SK-N-SH treated with all-trans-retinoic acid at 6 μM for 48 hours (cell line): ENCODE data around the gene CDK6.

Experiments
- ATAC-seq: fragments of 200-7000 bp; cut with Tn5 transposase; 3 replicates; pipeline ENCODE4 v1.9.1; 2020; ENCODE audit warnings: mild to moderate bottlenecking, moderate library complexity
- ARNTL ChIP-seq: fragments of 450-650 bp; formaldehyde crosslinking; IDR thresholded peaks from 2 replicates; pipeline ENCODE4 v1.5.0; 2020; ENCODE audit warnings: low read depth, mild to moderate bottlenecking, moderate library complexity, borderline replicate concordance
- BACH2 ChIP-seq: fragments of 250-450 bp; sonication (Bioruptor Pico); IDR thresholded peaks from 2 replicates; pipeline ENCODE4 v1.9.0; 2021; ENCODE audit warnings: mild to moderate bottlenecking, borderline replicate concordance
- CSDC2 ChIP-seq: fragments of 250-450 bp; sonication (Bioruptor Pico); IDR thresholded peaks from 2 replicates; pipeline ENCODE4 v1.5.0; 2020; ENCODE audit warnings: mild to moderate bottlenecking, moderate library complexity
- ESRRG ChIP-seq: fragments of 250-450 bp; sonication (Bioruptor Pico); IDR thresholded peaks from 2 replicates; pipeline ENCODE4 v1.6.1; 2021; ENCODE audit warnings: mild to moderate bottlenecking
- ISL1 ChIP-seq: fragments of 250-450 bp; sonication (Bioruptor Pico); IDR thresholded peaks from 2 replicates; pipeline ENCODE4 v2.1.2; 2022; ENCODE audit warnings: mild to moderate bottlenecking, moderate library complexity
- OSR1 ChIP-seq: fragments of 250-450 bp; sonication (Bioruptor Pico); IDR thresholded peaks from 2 replicates; pipeline ENCODE4 v1.8.0; 2022; ENCODE audit warnings: moderate library complexity, mild to moderate bottlenecking, inconsistent platforms
- PPARA ChIP-seq: fragments of 250-450 bp; sonication (Bioruptor Pico); IDR thresholded peaks from 2 replicates; pipeline ENCODE4 v1.5.0; 2020; ENCODE audit warnings: mild to moderate bottlenecking, borderline replicate concordance
- RARB ChIP-seq: fragments of 250-450 bp; sonication (Bioruptor Pico); IDR thresholded peaks from 2 replicates; pipeline ENCODE4 v1.8.0; 2021; ENCODE audit warnings: mild to moderate bottlenecking, moderate library complexity
- SNAI2 ChIP-seq: fragments of 250-450 bp; sonication (Bioruptor Pico); IDR thresholded peaks from 2 replicates; pipeline ENCODE4 v1.5.0; 2020; ENCODE audit warnings: mild to moderate bottlenecking, moderate library complexity
- TCF4 ChIP-seq: fragments of 250-450 bp; sonication (Bioruptor Pico); IDR thresholded peaks from 2 replicates; pipeline ENCODE4 v1.8.0; 2021; ENCODE audit warnings: mild to moderate bottlenecking, moderate library complexity, borderline replicate concordance
- TOX ChIP-seq: fragments of 250-450 bp; sonication (Bioruptor Pico); IDR thresholded peaks from 2 replicates; pipeline ENCODE4 v1.8.0; 2021; ENCODE audit warnings: mild to moderate bottlenecking, moderate library complexity, borderline replicate concordance
- ZC3H10 ChIP-seq: fragments of 250-450 bp; sonication (Bioruptor Pico); IDR thresholded peaks from 2 replicates; pipeline ENCODE4 v1.5.1; 2021; ENCODE audit warnings: mild to moderate bottlenecking, moderate library complexity
- ZFP3 ChIP-seq: fragments of 250-450 bp; sonication (Bioruptor Pico); IDR thresholded peaks from 2 replicates; pipeline ENCODE4 v1.5.0; 2020; ENCODE audit warnings: mild to moderate bottlenecking, moderate library complexity
- ZFP30 ChIP-seq: fragments of 450-650 bp; formaldehyde crosslinking; IDR thresholded peaks from 2 replicates; pipeline ENCODE4 v1.5.0; 2022; ENCODE audit warnings: mild to moderate bottlenecking, moderate library complexity
- ZNF565 ChIP-seq: fragments of 450-650 bp; formaldehyde crosslinking; conservative IDR thresholded peaks from 2 replicates; pipeline ENCODE4 v1.5.0; 2020; ENCODE audit warnings: low read depth, mild to moderate bottlenecking, moderate library complexity
- ZNF70 ChIP-seq: fragments of 450-650 bp; formaldehyde crosslinking; IDR thresholded peaks from 2 replicates; pipeline ENCODE4 v1.5.0; 2020; ENCODE audit warnings: mild to moderate bottlenecking, moderate library complexity
- ZNF8 ChIP-seq: fragments of 450-650 bp; formaldehyde crosslinking; IDR thresholded peaks from 2 replicates; pipeline ENCODE4 v1.5.0; 2020; ENCODE audit warnings: mild to moderate bottlenecking, moderate library complexity
- TF ChIP-seq, protein P1 (sequence below): fragments of 250-450 bp; sonication (Bioruptor Pico); IDR thresholded peaks from 2 replicates; pipeline ENCODE4 v1.5.1; 2021; ENCODE audit warnings: mild to moderate bottlenecking, moderate library complexity
- TF ChIP-seq, protein P2 (sequence below): fragments of 250-450 bp; sonication (Bioruptor Pico); IDR thresholded peaks from 2 replicates; pipeline ENCODE4 v1.5.0; 2020; ENCODE audit warnings: mild to moderate bottlenecking, moderate library complexity
- TF ChIP-seq, protein P3 (sequence below): fragments of 250-450 bp; sonication (Bioruptor Pico); IDR thresholded peaks from 2 replicates; pipeline ENCODE4 v1.8.0; 2020; ENCODE audit warnings: mild to moderate bottlenecking, moderate library complexity, borderline replicate concordance

Gene CDK6

DNA sequence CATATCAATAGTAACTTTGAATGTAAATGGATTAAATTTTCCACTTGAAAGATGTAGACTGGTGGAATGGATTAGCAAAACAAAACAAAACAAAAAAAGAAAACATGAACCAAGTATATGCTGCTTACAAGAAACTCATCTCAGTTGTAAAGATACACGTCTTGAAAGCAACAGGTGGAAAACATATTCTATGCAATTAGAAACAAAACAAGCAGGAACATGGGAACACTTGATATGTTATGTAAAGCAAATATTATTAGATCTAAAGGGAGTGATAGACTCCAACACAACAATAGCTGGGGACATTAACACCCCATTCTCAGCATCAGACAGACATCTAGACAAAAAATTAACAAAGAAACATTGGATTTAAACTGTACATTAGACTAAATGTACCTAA lies 46.4 kb upstream of the CDK6 start (continued):
- TF ChIP-seq ZC3H10 (CRISPR knock-in tag): no peak
- no peak for TF ChIP-seq ZNF70 (CRISPR knock-in tag)
- no peak for TF ChIP-seq ZNF565 (CRISPR knock-in tag)
- no peak for TF ChIP-seq OSR1 (CRISPR knock-in tag)
- TF ChIP-seq ISL1: no peak
- TF ChIP-seq, protein P1, sequence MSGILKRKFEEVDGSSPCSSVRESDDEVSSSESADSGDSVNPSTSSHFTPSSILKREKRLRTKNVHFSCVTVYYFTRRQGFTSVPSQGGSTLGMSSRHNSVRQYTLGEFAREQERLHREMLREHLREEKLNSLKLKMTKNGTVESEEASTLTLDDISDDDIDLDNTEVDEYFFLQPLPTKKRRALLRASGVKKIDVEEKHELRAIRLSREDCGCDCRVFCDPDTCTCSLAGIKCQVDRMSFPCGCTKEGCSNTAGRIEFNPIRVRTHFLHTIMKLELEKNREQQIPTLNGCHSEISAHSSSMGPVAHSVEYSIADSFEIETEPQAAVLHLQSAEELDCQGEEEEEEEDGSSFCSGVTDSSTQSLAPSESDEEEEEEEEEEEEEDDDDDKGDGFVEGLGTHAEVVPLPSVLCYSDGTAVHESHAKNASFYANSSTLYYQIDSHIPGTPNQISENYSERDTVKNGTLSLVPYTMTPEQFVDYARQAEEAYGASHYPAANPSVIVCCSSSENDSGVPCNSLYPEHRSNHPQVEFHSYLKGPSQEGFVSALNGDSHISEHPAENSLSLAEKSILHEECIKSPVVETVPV: no peak
- TF ChIP-seq ZNF8 (CRISPR knock-in tag): no peak
- TF ChIP-seq, all 23 proteins: peak for 0

DNA sequence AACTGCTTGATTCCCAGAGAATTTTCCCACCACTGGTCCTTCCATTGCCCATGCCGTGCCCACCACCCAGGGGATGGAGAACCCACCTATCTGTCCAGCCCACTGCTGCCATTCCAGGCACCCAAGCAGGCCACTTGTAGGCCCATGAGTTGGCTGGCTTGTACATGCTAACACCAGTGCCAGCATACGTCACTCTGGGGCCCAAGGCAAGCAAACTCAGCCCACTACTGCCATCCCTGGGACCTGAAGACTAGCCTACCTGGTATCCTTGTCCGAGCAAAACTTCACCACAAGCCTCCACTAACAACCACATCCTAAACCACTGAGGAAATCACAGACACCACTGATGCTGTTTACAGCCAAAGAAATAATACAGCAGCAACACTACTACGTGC lies 44.7 kb upstream of the CDK6 start:
- TF ChIP-seq, protein P2, sequence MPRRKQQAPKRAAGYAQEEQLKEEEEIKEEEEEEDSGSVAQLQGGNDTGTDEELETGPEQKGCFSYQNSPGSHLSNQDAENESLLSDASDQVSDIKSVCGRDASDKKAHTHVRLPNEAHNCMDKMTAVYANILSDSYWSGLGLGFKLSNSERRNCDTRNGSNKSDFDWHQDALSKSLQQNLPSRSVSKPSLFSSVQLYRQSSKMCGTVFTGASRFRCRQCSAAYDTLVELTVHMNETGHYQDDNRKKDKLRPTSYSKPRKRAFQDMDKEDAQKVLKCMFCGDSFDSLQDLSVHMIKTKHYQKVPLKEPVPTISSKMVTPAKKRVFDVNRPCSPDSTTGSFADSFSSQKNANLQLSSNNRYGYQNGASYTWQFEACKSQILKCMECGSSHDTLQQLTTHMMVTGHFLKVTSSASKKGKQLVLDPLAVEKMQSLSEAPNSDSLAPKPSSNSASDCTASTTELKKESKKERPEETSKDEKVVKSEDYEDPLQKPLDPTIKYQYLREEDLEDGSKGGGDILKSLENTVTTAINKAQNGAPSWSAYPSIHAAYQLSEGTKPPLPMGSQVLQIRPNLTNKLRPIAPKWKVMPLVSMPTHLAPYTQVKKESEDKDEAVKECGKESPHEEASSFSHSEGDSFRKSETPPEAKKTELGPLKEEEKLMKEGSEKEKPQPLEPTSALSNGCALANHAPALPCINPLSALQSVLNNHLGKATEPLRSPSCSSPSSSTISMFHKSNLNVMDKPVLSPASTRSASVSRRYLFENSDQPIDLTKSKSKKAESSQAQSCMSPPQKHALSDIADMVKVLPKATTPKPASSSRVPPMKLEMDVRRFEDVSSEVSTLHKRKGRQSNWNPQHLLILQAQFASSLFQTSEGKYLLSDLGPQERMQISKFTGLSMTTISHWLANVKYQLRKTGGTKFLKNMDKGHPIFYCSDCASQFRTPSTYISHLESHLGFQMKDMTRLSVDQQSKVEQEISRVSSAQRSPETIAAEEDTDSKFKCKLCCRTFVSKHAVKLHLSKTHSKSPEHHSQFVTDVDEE (CRISPR knock-in tag): no peak
- TF ChIP-seq, protein P1: no peak
- TF ChIP-seq OSR1 (CRISPR knock-in tag) (no peak), RARB (no peak), ARNTL (CRISPR knock-in tag) (no peak), TCF4 (CRISPR knock-in tag) (no peak), ESRRG (no peak), ZNF565 (CRISPR knock-in tag) (no peak), ZFP3 (CRISPR knock-in tag) (no peak)
- ATAC-seq: no peak

DNA sequence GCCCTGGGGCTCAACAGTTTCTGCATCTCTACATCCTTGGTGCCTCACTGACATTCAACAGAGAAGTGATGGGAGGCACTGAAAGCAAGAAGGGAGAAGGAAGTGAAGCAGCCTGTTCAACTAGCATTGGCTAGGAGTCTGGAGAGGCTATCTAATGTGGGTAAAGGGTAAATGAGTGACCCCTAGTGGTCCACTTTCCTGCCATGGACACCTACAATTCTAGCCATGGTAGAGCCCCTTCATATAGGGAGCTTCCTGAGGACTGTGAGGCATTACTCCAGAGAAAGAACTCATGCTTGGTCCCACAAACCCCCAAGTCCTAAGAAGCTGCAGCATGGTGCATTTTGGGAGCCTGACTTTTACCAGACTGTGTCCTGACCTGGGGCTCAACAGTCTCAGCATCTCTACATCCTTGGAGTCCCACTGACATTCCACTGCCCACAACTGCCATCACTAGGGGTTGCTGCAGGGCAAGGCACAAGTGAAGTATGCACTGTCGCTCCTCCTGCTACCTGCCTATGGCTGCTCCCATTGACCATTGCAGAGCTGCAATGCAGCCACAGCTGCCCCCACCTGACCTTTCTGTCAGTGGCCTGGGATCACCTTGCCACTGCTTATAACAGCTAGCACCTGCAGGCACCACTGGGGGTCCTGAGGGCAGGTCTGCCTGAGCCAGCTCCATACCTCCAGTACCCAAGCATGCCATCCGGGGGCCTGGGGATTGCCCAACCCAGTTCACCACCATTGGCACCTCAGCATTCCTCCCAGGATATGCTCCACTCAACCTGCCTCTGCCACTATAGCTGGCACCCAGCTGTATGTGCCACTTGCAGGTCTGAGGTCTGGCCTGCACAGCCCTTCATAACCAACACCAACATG lies 44.1 kb upstream of the CDK6 start:
- ATAC-seq: peak; percentile 92
- TF ChIP-seq ZC3H10 (CRISPR knock-in tag) (no peak), OSR1 (CRISPR knock-in tag) (no peak), ZFP3 (CRISPR knock-in tag) (no peak), ESRRG (no peak), PPARA (no peak), ZNF8 (CRISPR knock-in tag) (no peak)
- TF ChIP-seq, protein P3, sequence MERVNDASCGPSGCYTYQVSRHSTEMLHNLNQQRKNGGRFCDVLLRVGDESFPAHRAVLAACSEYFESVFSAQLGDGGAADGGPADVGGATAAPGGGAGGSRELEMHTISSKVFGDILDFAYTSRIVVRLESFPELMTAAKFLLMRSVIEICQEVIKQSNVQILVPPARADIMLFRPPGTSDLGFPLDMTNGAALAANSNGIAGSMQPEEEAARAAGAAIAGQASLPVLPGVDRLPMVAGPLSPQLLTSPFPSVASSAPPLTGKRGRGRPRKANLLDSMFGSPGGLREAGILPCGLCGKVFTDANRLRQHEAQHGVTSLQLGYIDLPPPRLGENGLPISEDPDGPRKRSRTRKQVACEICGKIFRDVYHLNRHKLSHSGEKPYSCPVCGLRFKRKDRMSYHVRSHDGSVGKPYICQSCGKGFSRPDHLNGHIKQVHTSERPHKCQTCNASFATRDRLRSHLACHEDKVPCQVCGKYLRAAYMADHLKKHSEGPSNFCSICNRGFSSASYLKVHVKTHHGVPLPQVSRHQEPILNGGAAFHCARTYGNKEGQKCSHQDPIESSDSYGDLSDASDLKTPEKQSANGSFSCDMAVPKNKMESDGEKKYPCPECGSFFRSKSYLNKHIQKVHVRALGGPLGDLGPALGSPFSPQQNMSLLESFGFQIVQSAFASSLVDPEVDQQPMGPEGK (CRISPR knock-in tag): no peak
- TF ChIP-seq, protein P2 (CRISPR knock-in tag): no peak

DNA sequence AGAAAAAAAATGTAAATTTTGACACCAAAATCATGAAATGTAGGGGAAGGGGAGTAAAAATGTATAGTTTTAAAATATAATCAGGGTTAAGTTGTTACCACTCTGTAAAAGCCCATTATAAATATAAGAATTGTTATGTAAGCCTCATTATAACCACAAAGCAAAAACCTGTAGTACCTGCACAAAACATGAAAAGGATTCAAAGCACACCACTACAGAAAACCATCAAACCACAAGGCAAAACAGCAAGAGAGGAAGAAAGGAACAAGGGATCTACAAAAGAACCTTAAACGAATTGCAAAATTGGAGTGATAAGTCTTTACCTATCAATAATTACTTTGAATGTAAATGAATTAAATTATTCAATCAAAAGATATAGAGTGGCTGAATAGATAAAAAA lies 41.0 kb upstream of the CDK6 start:
- ATAC-seq: no peak
- TF ChIP-seq ESRRG (no peak), TCF4 (CRISPR knock-in tag) (no peak), BACH2 (CRISPR knock-in tag) (no peak), ARNTL (CRISPR knock-in tag) (no peak), SNAI2 (CRISPR knock-in tag) (no peak), CSDC2 (CRISPR knock-in tag) (no peak), OSR1 (CRISPR knock-in tag) (no peak), PPARA (no peak), ZC3H10 (CRISPR knock-in tag) (no peak), TOX (CRISPR knock-in tag) (no peak), ZFP30 (CRISPR knock-in tag) (no peak), ZNF70 (CRISPR knock-in tag) (no peak), ZNF565 (CRISPR knock-in tag) (no peak)
- TF ChIP-seq, protein P3 (CRISPR knock-in tag): no peak
- TF ChIP-seq, all 23 proteins: peak for 0
